A549 treated with CpdA at 1 μM for 4 hours (cell line): ENCODE measurements around the gene FBXO3. TPM values are rescaled to one million over a fixed set of nuclear protein-coding genes. Genes with fewer than 3 reads are reported as not detected.

ENCODE experiments used
- total RNA-seq: library from RNA; stranded (reverse); fragments of 200-300 nt; extraction: Qiagen RNA extraction; gene quantifications from 5 replicates; pipeline ENCODE4 v1.2.3, GENCODE V29; 2022; ENCODE audit warnings: low read depth

The FBXO3 gene, protein sequence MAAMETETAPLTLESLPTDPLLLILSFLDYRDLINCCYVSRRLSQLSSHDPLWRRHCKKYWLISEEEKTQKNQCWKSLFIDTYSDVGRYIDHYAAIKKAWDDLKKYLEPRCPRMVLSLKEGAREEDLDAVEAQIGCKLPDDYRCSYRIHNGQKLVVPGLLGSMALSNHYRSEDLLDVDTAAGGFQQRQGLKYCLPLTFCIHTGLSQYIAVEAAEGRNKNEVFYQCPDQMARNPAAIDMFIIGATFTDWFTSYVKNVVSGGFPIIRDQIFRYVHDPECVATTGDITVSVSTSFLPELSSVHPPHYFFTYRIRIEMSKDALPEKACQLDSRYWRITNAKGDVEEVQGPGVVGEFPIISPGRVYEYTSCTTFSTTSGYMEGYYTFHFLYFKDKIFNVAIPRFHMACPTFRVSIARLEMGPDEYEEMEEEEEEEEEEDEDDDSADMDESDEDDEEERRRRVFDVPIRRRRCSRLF
- total RNA-seq = 23.7 to 29.1 TPM (median 28.0 TPM) in 5 replicates

DNA sequence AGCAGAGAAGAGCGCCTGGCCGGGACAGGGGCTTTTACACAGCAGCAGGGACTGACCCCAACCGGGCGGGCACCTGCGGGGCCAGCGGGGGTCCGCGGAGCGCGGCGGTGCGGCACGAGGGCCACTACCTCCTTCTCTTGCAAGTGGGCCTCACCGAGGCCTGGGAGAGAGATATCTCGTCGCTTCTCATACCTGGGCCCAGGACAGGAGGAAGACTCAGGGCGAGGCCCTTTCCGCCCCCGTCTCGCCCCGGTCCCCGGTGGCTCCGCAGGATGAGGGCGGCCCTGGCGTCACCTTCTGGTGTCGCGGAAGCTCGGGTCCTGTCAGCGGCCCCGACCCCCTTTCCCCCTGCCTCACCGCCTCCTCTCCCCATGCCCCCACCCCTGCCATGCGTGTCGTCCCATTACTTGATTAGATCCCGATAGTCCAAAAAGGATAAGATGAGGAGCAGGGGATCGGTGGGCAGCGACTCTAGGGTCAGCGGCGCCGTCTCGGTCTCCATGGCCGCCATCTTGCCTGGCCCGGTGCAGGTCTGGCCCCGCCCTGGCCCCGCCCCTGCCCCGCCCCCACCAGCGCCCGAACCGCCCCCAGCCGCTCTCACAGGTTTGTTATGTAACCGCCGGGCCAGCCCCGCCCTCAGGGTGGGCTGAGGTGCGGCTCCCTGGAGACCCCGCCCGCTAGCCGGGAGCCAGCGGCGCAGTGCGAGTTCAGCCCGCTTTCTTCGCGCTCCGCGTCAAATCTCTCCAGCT lies at the start of gene FBXO3:
Gene FBXO3, minus strand, starts transcription at position 534 of the 749 bp plus-strand sequence. Its CDS starts 23 bp downstream, at position 511.

DNA sequence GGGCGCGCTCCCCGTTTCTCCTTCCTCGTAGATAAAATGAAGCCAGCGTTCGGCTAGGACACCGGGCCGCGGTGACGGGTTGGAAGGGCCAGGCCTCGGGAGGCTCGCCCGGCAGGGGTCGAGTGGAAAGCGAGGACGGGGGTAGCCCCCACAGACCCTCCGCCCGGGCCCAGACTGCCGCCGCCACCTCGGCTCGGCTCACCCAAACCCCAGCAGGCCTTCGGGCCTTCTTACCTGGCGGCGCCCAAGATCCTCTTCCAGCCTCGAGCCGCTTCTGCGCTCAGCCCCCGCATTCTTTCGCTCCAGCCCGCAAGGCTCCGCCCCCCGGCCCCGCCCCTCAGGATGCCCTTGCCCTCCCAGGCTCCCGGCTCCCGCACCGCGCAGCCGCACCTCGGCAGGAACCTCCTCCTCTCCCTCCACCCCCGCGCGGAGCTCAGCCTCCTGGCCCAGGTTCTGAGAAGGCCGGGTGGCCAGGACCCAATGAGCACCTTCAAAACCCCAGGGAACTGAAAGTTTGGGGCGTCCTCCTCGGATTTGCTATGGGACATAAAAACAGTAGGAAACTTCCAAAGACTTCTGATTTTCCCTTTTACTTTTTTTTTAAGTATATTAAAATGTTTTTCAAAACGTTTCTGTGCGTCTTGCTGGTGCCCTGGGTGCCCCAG lies 38.0 kb downstream of the FBXO3 start, which contains the start of gene CD59:
Gene CD59, minus strand, starts transcription at position 276 of the 665 bp plus-strand sequence. CDS start 13,978 bp downstream, outside the sequence.

DNA sequence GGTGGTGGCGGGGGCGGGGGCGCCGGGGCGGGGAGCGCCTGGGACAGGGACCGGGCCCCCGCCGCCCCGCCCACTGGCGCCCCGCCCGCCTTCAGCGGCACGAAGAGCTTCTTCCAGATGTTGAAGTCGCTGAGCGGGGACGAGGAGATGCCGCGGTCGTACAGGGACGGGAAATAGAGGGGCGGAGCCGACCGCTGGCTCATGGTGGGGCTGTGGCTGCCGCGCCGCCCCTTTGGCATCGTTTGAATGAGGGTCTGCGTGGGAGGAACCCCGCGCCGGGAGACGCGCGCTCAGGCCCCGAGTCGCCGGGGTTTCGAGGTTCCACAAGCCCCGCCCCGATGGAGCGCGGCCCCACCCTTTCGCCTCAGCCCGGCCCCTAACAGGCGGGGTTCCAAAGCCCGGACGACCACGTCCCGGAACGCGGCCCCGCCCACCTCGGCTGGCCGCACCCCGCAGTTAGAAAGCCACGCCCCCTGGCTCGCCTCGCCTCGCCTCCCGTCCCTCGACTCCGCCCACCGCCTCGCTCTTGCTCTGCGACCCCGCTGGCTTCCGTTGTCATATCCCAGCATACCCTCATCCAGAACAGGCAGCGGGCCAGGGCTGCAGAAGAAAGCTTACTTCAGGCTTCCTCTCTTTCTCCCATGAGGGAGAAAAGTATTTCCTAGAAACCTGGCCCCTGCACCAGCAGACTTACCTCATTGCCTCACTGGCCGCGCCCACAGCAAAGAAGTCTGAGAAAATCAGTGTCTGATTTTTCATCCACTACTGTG lies 73.6 kb downstream of the FBXO3 start, which contains the start of gene C11orf91:
Gene C11orf91, minus strand, starts transcription at position 325 of the 770 bp plus-strand sequence. Its CDS starts 86 bp downstream, at position 239.

Other genes starting within 250 kb of the FBXO3 start
- gene C11orf91, start 73.7 kb downstream of the FBXO3 start, total RNA-seq = 0.50 to 1.1 TPM (median 0.66 TPM) in 5 replicates
- 641 to 848 TPM (median 804 TPM) in 5 replicates for gene CD59, start 38.1 kb downstream of the FBXO3 start, total RNA-seq
- 0.50 to 0.91 TPM (median 0.62 TPM) in 5 replicates for gene LMO2, start 117.6 kb upstream of the FBXO3 start, total RNA-seq